Measurements from ENCODE around the gene RAP1GAP. TPM values are rescaled to one million over a fixed set of nuclear protein-coding genes. Genes with fewer than 3 reads are reported as not detected.

The RAP1GAP gene
- total and polyA plus RNA-seq, 9 of the 15 experiments (the other 6 are each of a cell fraction or from before 2014, with no cell fraction given), result 0.29 to 30.2 (median 19.2) TPM

DNA sequence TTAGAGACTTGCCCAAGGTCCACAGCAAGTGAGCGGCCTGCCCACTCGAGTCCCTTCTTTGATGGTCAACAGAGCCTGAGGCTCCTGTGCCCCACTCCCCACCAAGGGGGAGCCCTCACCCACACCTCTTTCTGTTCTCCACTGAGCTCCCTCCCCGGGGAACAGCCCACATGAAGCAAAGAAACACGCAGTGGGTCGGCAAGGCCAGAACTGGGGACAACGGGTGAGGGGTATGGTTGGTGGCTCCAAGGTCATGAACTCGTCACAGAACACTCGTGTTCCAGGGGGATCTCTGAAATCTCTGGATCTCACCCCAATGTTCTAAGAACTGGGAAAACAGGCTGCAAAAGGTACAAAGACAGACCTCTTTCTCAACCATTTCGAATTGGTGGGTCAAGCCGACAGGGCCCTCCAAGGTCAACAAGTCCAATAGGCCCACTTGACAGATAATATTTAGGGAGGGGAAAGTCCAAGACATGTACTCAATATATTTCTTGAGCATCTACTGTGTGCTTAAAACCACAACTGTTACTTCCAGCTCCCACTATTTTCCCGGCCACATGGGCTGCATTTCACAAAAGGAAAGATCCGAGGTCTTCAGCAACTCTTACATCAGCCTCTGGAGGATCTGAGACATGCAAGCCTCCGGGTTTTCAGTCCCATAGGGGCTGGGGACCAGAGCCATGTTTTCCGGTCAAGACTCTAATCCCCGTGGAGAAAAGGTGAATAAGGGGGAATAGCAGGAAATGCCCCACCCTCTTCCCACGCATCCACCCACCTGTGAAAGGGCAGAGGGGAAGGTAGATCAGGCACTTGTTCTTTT is 1.1 kb upstream of the RAP1GAP start (continued):
- TF ChIP-seq ETV1 (tag; conservative IDR thresholded peaks at IDR 0.05; ENCODE audit: low read depth) (peak; percentile 1; the same call in 1 of the 2 replicates), RBM25 (IDR thresholded peaks at IDR 0.05; ENCODE audit: low read depth, low read length, severe bottlenecking) (peak; percentile 48), MYC (IDR thresholded peaks at IDR 0.05; ENCODE audit: low read depth, low read length) (peak; percentile 72; the same call in 1 of the 2 replicates), MYC (CRISPR knock-in tag; IDR thresholded peaks at IDR 0.05; ENCODE audit: borderline replicate concordance, low read depth) (no peak), DMBX1 (CRISPR knock-in tag; IDR thresholded peaks at IDR 0.05; ENCODE audit: borderline replicate concordance) (peak; percentile 48; the same call in 1 of the 2 replicates), ZNF584 (CRISPR knock-in tag; IDR thresholded peaks at IDR 0.05; ENCODE audit: low read depth) (0 out of 2 replicates have a peak, but pooled peaks have one; percentile 25), MTA2 (IDR thresholded peaks at IDR 0.05; ENCODE audit: low read depth) (no peak), POLR2B (IDR thresholded peaks at IDR 0.05; ENCODE audit: low read depth, partially characterized antibody) (peak; percentile 2), ZNF699 (CRISPR knock-in tag; IDR thresholded peaks at IDR 0.05; ENCODE audit: insufficient replicate concordance) (no peak), HSF4 (CRISPR knock-in tag; IDR thresholded peaks at IDR 0.05; ENCODE audit: borderline replicate concordance) (peak; percentile 56; the same call in 1 of the 2 replicates), ZNF668 (CRISPR knock-in tag; IDR thresholded peaks at IDR 0.05) (peak; percentile 54; the same call in 1 of the 2 replicates), KLF13 (tag; IDR thresholded peaks at IDR 0.05; ENCODE audit: borderline replicate concordance, low read depth) (0 out of 2 replicates have a peak, but pooled peaks have one; percentile 45), EP400 (IDR thresholded peaks at IDR 0.05) (peak; percentile 5), MCM2 (IDR thresholded peaks at IDR 0.05; ENCODE audit: low read depth) (no peak), ZFX (CRISPR knock-in tag; IDR thresholded peaks at IDR 0.05) (peak; percentile 71), CEBPG (CRISPR knock-in tag; IDR thresholded peaks at IDR 0.05) (peak; percentile 85), CEBPG (tag; conservative IDR thresholded peaks at IDR 0.05 in 1 of 2, IDR thresholded peaks at IDR 0.05 in 1 of 2) (peak; percentile 42 to 86; a peak in 3 of 4 replicates), RUNX1 (IDR thresholded peaks at IDR 0.05; ENCODE audit: low read depth) (no peak), IRF9 (tag; IDR thresholded peaks at IDR 0.05) (no peak), COPS2 (conservative IDR thresholded peaks at IDR 0.05) (no peak), NCOA2 (IDR thresholded peaks at IDR 0.05; ENCODE audit: partially characterized antibody in 2 of 2) (no peak), FOXK2 (conservative IDR thresholded peaks at IDR 0.05 in 1 of 2, IDR thresholded peaks at IDR 0.05 in 1 of 2; ENCODE audit: low read depth in 2 of 2) (peak in 1 of 2 experiments; percentile 30; a peak in 1 of 4 replicates)
- TF ChIP-seq, protein P1, sequence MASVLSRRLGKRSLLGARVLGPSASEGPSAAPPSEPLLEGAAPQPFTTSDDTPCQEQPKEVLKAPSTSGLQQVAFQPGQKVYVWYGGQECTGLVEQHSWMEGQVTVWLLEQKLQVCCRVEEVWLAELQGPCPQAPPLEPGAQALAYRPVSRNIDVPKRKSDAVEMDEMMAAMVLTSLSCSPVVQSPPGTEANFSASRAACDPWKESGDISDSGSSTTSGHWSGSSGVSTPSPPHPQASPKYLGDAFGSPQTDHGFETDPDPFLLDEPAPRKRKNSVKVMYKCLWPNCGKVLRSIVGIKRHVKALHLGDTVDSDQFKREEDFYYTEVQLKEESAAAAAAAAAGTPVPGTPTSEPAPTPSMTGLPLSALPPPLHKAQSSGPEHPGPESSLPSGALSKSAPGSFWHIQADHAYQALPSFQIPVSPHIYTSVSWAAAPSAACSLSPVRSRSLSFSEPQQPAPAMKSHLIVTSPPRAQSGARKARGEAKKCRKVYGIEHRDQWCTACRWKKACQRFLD (CRISPR knock-in tag; IDR thresholded peaks at IDR 0.05), result peak; percentile 84

Data from K562 (cell line).